Measurements from ENCODE around the gene PFKP.

PFKP gene

DNA sequence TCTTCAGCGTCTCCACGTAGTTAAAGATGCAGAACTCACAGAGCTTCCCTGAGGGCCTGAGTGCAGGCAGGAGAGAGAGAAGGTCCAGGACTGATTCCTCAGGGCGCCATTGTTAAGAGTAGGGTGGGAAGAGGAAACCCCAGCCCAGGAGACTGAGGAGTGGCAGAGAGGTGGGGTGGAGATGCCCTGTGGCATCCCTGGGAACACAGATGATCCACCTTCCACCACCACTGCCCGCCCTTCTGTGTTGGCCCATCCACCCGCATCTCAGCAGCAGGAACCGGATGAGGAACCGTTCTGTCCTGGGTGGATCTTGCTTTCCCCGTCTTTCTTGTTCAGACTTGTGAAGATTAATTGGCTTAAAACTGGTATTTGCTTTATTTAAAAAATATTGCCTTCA lies 48.3 kb downstream of the PFKP start:
- ChIA-PET CTCF (no interaction called here), POLR2A (ENCODE audit: low non-redundant PET) (no interaction called here)

DNA sequence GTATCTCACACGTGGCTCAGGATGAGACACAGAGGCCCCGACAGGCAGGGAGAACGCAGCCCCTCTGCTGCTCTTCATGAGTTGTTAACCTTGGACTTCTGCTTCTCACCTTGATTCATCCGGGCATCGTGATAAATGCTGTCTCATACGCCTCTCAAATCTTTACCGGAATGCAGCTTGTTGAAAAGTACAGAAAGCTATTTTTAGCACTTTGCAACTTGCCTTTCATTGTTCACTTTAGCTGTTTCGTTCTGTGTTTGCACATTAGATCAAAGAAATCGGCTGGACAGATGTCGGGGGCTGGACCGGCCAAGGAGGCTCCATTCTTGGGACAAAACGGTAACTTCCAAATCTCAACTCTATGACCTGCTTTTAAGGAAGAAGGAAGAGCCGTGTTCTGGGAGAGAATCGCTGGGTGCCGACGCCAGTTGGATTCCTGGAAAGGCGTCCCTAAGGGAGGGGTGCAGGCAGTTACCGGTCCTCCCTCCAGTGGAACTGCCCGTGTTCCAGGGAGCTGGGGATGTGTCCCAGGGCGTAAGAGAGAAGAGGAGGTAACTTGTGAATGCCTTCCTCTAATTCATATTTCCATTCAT lies 49.3 kb downstream of the PFKP start:
- ChIA-PET POLR2A (ENCODE audit: low non-redundant PET) (no interaction called here), CTCF (interaction anchor here (1.4 kb wide), 1 partner anchor 17 kb away, joined by 3 read pairs; no protein-coding TSS in a partner anchor)

More for the DNA sequence above, 48.3 kb downstream of the PFKP start:
- DNase-seq (ENCODE audit: low spot score), result no peak
- peak overlapping the region; percentile 44 for H3K27ac ChIP-seq
- TF ChIP-seq, protein P1, sequence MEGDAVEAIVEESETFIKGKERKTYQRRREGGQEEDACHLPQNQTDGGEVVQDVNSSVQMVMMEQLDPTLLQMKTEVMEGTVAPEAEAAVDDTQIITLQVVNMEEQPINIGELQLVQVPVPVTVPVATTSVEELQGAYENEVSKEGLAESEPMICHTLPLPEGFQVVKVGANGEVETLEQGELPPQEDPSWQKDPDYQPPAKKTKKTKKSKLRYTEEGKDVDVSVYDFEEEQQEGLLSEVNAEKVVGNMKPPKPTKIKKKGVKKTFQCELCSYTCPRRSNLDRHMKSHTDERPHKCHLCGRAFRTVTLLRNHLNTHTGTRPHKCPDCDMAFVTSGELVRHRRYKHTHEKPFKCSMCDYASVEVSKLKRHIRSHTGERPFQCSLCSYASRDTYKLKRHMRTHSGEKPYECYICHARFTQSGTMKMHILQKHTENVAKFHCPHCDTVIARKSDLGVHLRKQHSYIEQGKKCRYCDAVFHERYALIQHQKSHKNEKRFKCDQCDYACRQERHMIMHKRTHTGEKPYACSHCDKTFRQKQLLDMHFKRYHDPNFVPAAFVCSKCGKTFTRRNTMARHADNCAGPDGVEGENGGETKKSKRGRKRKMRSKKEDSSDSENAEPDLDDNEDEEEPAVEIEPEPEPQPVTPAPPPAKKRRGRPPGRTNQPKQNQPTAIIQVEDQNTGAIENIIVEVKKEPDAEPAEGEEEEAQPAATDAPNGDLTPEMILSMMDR (conservative IDR thresholded peaks at IDR 0.05; ENCODE audit: low read depth), result no peak

DNA sequence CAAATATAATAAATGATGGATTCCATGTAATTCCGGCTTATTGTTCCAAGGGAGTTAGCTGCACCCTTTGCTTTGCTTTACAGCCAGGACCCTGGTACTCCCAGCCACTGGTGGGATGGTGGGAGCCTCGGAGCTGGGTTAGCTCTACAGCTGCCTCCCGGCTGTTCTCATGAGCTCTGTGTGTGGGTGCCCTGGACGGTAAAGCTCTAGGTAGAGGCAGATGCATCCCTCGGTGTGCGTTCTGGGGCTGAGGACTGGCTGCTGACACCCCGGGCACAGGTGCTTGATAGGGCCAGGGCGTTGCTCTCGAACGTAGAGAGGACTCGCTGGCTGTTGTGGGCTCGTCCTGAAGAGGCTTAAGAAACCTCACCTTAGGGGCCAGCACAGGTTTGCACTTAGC lies 50.1 kb downstream of the PFKP start:
- ChIA-PET POLR2A (ENCODE audit: low non-redundant PET) (no interaction called here), CTCF (interaction anchor here (1.4 kb wide), 1 partner anchor 16 kb away, joined by 3 read pairs; no protein-coding TSS in a partner anchor)
- TF ChIP-seq, protein P1 (conservative IDR thresholded peaks at IDR 0.05; ENCODE audit: low read depth), result no peak
- no peak for DNase-seq (ENCODE audit: low spot score)
- no peak overlapping the region for H3K27ac ChIP-seq

More for the DNA sequence above, 49.3 kb downstream of the PFKP start:
- TF ChIP-seq, protein P1 (conservative IDR thresholded peaks at IDR 0.05; ENCODE audit: low read depth), result no peak
- no peak for DNase-seq (ENCODE audit: low spot score)
- H3K27ac ChIP-seq, result peak overlapping the region; percentile 44

DNA sequence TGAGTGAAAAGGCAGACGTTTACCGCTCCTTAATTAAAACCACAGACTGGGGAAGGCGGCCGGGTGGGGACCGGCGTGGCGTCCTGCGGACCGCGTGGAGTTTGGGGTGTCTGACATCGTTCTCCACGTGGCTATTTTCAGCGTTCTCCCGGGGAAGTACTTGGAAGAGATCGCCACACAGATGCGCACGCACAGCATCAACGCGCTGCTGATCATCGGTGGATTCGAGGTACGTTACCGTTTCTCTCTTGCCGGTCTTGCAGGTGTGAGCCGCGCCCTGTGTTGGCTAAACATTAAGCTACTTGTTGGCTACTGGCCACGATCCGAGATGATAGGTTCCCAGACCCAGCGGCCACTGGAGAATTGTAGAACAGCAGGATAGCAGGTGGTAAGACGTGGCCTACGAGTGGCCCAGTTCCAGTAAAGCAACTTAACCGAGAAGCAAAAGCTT lies 51.3 kb downstream of the PFKP start:
- POLR2A ChIA-PET (ENCODE audit: low non-redundant PET), result no interaction called here
- TF ChIP-seq, protein P1 (conservative IDR thresholded peaks at IDR 0.05; ENCODE audit: low read depth), result no peak
- CTCF ChIA-PET, result interaction anchor here (0.7 kb wide), 1 partner anchor 218 kb away, joined by 3 read pairs; no protein-coding TSS in a partner anchor

DNA sequence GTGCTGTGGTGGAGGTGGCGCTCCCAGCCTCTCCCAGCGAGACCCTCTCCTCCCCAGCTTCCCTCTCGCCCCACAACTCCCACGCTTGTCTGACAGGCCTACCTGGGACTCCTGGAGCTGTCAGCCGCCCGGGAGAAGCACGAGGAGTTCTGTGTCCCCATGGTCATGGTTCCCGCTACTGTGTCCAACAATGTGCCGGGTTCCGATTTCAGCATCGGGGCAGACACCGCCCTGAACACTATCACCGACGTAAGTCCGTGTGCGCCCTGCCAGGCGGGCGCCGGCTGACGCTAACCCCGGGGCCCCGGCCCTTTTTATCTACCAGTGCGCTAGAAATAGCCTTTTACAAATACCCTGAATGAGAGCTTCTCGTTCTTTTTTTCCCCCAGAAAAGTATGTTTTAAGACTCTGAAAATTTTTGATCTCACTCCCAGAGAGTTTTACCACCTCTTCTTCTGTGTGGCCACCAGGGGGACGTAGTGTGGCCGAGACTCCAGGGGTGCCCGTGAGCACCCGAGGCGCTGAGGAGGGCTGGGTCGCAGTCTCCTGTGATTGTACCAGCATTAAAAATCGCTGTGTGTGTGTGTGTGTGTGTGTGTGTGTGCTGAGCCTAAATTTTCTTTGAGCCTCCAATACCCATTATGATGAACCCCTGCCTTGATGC lies 52.6 kb downstream of the PFKP start:
- ChIA-PET CTCF (interaction anchor here (0.6 kb wide), 1 partner anchor 1448 kb away, joined by 4 read pairs; no protein-coding TSS in a partner anchor), POLR2A (ENCODE audit: low non-redundant PET) (no interaction called here)
- H3K27ac ChIP-seq, result no peak overlapping the region
- DNase-seq (ENCODE audit: low spot score), result peak; percentile 34
- TF ChIP-seq, protein P1 (conservative IDR thresholded peaks at IDR 0.05; ENCODE audit: low read depth), result peak; percentile 40

More for the DNA sequence above, 51.3 kb downstream of the PFKP start:
- no peak for DNase-seq (ENCODE audit: low spot score)
- no peak overlapping the region for H3K27ac ChIP-seq

DNA sequence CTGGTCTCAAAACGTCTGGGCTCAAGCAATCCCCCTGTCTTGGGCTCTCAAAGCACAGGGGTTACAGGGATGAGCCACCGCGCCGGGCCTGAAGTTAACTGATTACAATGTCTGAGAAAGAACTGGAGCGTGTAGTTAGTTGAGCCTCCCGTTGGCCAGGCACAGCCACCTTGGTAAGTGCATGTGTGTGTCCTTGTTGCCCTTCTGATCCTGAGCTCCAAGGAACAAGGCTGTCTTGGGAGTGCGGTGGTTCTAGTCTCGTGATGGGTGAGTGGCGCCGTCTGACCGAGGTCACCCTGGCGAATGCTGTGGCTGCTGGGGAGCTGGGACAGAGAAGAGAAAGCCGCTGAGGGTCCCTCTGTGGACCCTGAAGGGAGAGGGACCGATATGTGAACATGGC lies 54.7 kb downstream of the PFKP start:
- POLR2A ChIA-PET (ENCODE audit: low non-redundant PET), result no interaction called here
- DNase-seq (ENCODE audit: low spot score), result no peak
- TF ChIP-seq, protein P1 (conservative IDR thresholded peaks at IDR 0.05; ENCODE audit: low read depth), result no peak
- CTCF ChIA-PET, result interaction anchor here (0.6 kb wide), 1 partner anchor 998 kb away, joined by 3 read pairs; no protein-coding TSS in a partner anchor
- H3K27ac ChIP-seq, result peak overlapping the region; percentile 29

All from RWPE1 (cell line).